ENCODE measurements around the gene SCT. TPM values are rescaled to one million over a fixed set of nuclear protein-coding genes. Genes with fewer than 3 reads are reported as not detected.

SCT gene
- total and polyA plus RNA-seq, 2 experiments from 2014 or later, result 2.6 TPM; not detected in 1

- TF ChIP-seq REST (IDR thresholded peaks at IDR 0.05; ENCODE audit: unreplicated experiment) (no peak), ZNF114 (CRISPR knock-in tag; IDR thresholded peaks at IDR 0.05) (no peak), NANOG (IDR thresholded peaks at IDR 0.05; ENCODE audit: borderline replicate concordance) (no peak), JUNB (IDR thresholded peaks at IDR 0.05; ENCODE audit: unreplicated experiment) (no peak)
These were observed 9.6 kb downstream of the SCT start (continued) for GRCh38 chr11:617199-617911.

GRCh38 chr11:616320-617198, 10.4 kb downstream of the SCT start:
- no peak for ATAC-seq
- no peaks in the 10 kb centered on the region for H3K27me3 ChIP-seq (ENCODE audit: insufficient read depth)
- peak overlapping the region; percentile 89 for H3K4me2 ChIP-seq
- no peaks in the 10 kb centered on the region for H3K9me3 Mint-ChIP-seq
- H3K36me3 Mint-ChIP-seq (ENCODE audit: low read depth), result peaks cover 9% of the 10 kb centered on the region
- no peak overlapping the region for H3K27ac ChIP-seq (ENCODE audit: low read depth)
- H3K79me2 ChIP-seq (replicated peaks; ENCODE audit: insufficient read depth), result no peaks in the 10 kb centered on the region
- no peaks in the 10 kb centered on the region for H3K36me3 ChIP-seq (ENCODE audit: insufficient read depth)
- H3K4me3 Mint-ChIP-seq, result peak overlapping the region; percentile 81
- H3K27me3 Mint-ChIP-seq (ENCODE audit: insufficient read depth, low read depth, poor library complexity), result peaks cover 8% of the 10 kb centered on the region
- peaks cover 11% of the 10 kb centered on the region; the same call in 1 of the 2 replicates for H3K4me1 ChIP-seq (ENCODE audit: insufficient read depth)
- H3K27ac Mint-ChIP-seq, result no peak overlapping the region
- H3K9me2 ChIP-seq (ENCODE audit: insufficient read depth), result no peaks in the 10 kb centered on the region
- peak overlapping the region; percentile 94 for H3K4me3 ChIP-seq
- H3K4me1 Mint-ChIP-seq, result peaks cover 5% of the 10 kb centered on the region
- no peak overlapping the region for H2AFZ ChIP-seq
- peaks cover 27% of the 10 kb centered on the region for H3F3A ChIP-seq (replicated peaks; ENCODE audit: low read depth)
- peaks cover 15% of the 10 kb centered on the region; the same call in 1 of the 2 replicates for H4K20me1 ChIP-seq (replicated peaks; ENCODE audit: insufficient read depth)
- DNase-seq (ENCODE audit: low spot score), result no peak
- TF ChIP-seq EZH2phosphoT487 (IDR thresholded peaks at IDR 0.05; ENCODE audit: unreplicated experiment), result no peak
- no peak for TF ChIP-seq ZNF331 (CRISPR knock-in tag; IDR thresholded peaks at IDR 0.05; ENCODE audit: low read depth)
- no peak for TF ChIP-seq POLR2AphosphoS5 (IDR thresholded peaks at IDR 0.05; ENCODE audit: low read depth)
- TF ChIP-seq ETS1 (IDR thresholded peaks at IDR 0.05), result no peak
- TF ChIP-seq STAT1 (IDR thresholded peaks at IDR 0.05; ENCODE audit: unreplicated experiment), result no peak
- no peak for TF ChIP-seq ZNF462 (CRISPR knock-in tag; IDR thresholded peaks at IDR 0.05)
- TF ChIP-seq JUNB (IDR thresholded peaks at IDR 0.05; ENCODE audit: unreplicated experiment), result no peak
- TF ChIP-seq EZH2 (IDR thresholded peaks at IDR 0.05; ENCODE audit: low read depth, unreplicated experiment), result no peak

Data from GM23338 (cell line).